GM12878 (cell line): ENCODE measurements around the gene FBXL2. TPM values are rescaled to one million over a fixed set of nuclear protein-coding genes. Genes with fewer than 3 reads are reported as not detected.

Source experiments
- BCL3 ChIP-seq: IDR thresholded peaks from 2 replicates; pipeline ENCODE4 v1.6.1; 2011; ENCODE audit warnings: borderline replicate concordance, low read depth, mild to moderate bottlenecking, moderate library complexity, low read length; ENCODE audit not compliant: insufficient read depth, poor library complexity, severe bottlenecking
- BCLAF1 ChIP-seq: fragments of 450-650 bp; IDR thresholded peaks from 2 replicates; pipeline ENCODE4 v1.6.1; 2017; ENCODE audit warnings: antibody characterized with exemption, mild to moderate bottlenecking, moderate library complexity
- EZH2 ChIP-seq: IDR thresholded peaks from 2 replicates; pipeline ENCODE4 v1.6.1; 2012; ENCODE audit warnings: low read depth, mild to moderate bottlenecking, control low read depth, inconsistent platforms, low read length, borderline replicate concordance; ENCODE audit not compliant: control insufficient read depth
- HDAC6 ChIP-seq: fragments of 200-600 bp; sonication (generic); IDR thresholded peaks from one replicate; pipeline ENCODE4 v1.8.0; 2017; ENCODE audit warnings: antibody characterized with exemption; ENCODE audit not compliant: unreplicated experiment
- IRF3 ChIP-seq: fragments of 450-650 bp; IDR thresholded peaks from 2 replicates; pipeline ENCODE4 v1.6.1; 2014; ENCODE audit warnings: mild to moderate bottlenecking
- IRF5 ChIP-seq: fragments of 450-650 bp; IDR thresholded peaks from 2 replicates; pipeline ENCODE4 v1.6.1; 2017; ENCODE audit warnings: borderline replicate concordance
- KDM1A ChIP-seq: fragments of 200-600 bp; sonication (generic); IDR thresholded peaks from 2 replicates; pipeline ENCODE4 v1.6.1; 2016; ENCODE audit warnings: borderline replicate concordance
- MAX ChIP-seq: IDR thresholded peaks from 2 replicates; pipeline ENCODE4 v1.6.1; 2012; ENCODE audit warnings: low read depth, low read length, improper control_type of control experiment
- NRF1 ChIP-seq: conservative IDR thresholded peaks from 2 replicates; pipeline ENCODE4 v1.6.1; 2011; ENCODE audit warnings: mild to moderate bottlenecking, low read depth, low read length, improper control_type of control experiment
- POLR2AphosphoS5 ChIP-seq: IDR thresholded peaks from 2 replicates; pipeline ENCODE4 v1.6.1; 2011; ENCODE audit warnings: mild to moderate bottlenecking, low read length, inconsistent platforms
- STAT3 ChIP-seq: IDR thresholded peaks from 2 replicates; pipeline ENCODE4 v1.6.1; 2011; ENCODE audit warnings: low read depth, low read length, improper control_type of control experiment
- TCF3 ChIP-seq: IDR thresholded peaks from 2 replicates; pipeline ENCODE4 v1.6.1; 2012; ENCODE audit warnings: low read depth, mild to moderate bottlenecking, low read length, borderline replicate concordance; ENCODE audit not compliant: insufficient read depth
- ZNF622 ChIP-seq: fragments of 450-650 bp; IDR thresholded peaks from 2 replicates; pipeline ENCODE4 v1.6.1; 2017; ENCODE audit warnings: mild to moderate bottlenecking, inconsistent platforms
- ZNF687 ChIP-seq: fragments of 450-650 bp; IDR thresholded peaks from 2 replicates; pipeline ENCODE4 v1.6.1; 2017; ENCODE audit warnings: mild to moderate bottlenecking, moderate library complexity
- polyA plus RNA-seq, 11 experiments: library from polyadenylated mRNA; depleted of rRNA in 4 of 11; unstranded in 6 of 11; stranded (reverse) in 5 of 11; fragments of >200 nt; fragmentation: Nextera tagmentation in 4 of 11; fragmentation: Illumina TruSeq in 1 of 11; extraction: Ambion mirVana in 4 of 11; extraction: Trizol in 1 of 11; gene quantifications; 1 replicate in 1 of 11; 2 replicates in 10 of 11; pipeline versions ENCODE4 v1.2.1 to v1.2.3, GENCODE V29; 2011 to 2016; ENCODE audit warnings: inconsistent platforms in 2 of 11, missing spikeins in 2 of 11, low read depth in 1 of 11
- total RNA-seq, 4 experiments: library from RNA; depleted of rRNA in 3 of 4; stranded (reverse); fragments of >200 nt in 3 of 4; fragmentation: Illumina TruSeq in 1 of 4; extraction: Trizol in 1 of 4; gene quantifications; 2 replicates each; pipeline versions ENCODE4 v1.2.1 to v1.2.3, GENCODE V29; 2013 to 2021

FBXL2 gene
- total and polyA plus RNA-seq, 10 of the 15 experiments (the other 5 are each of a cell fraction or from before 2014, with no cell fraction given), result 0.04 to 0.72 (median 0.15) TPM; not detected in 1

GRCh38 chr3:33238923-33239322, 38.3 kb upstream of the FBXL2 start (continued):
- TF ChIP-seq ZNF687 (no peak), BCLAF1 (no peak), IRF5 (no peak), HDAC6 (no peak), EZH2 (no peak), STAT3 (no peak), TCF3 (no peak), NRF1 (no peak), POLR2AphosphoS5 (no peak), ZNF622 (no peak), KDM1A (no peak), BCL3 (no peak), IRF3 (no peak), MAX (no peak)
